CD4-positive, alpha-beta T cell treated with Interleukin-4 for 1 hour (primary cell): Measurements from ENCODE around the gene ANKRD63.

ENCODE experiments used
- DNase-seq, 2 donors: peaks; one replicate each; pipeline ENCODE4 v3.0.0-alpha.2; 2020 to 2022

ANKRD63 gene

DNA sequence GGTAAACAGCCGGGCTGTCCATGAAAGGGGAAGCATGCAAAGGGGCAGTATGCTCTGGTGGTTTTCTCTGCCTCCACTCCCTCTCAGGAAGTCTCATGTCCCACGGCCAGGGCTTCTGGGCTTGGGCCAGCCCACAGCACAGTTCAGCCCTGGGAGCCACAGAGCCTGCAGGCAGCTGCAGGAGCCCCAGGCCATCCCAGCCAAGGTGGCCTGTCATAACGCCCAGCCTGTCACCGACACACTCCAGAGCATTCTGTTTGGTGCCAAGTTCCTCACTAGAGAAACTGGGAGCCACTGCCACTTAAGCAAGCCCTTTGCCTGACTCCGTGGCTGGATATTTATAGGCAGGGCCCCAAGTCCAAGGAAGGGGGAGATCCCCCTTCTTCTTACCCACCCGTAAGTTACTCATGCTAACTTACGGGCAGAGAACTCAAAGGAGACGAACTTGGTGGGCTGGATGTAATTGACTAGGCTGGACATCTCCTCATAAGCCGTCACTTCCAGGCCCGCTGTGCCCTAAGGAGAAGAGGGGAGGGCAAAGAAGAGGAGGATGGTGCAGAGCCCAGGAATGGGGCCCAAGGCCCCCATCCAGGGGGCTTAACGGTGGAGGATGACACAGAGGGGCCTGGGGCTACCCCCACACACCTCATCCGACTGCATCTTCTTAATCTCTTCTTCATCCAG is 13.2 kb upstream of the ANKRD63 start:
- DNase-seq: no peak

GRCh38 chr15:40295297-40295696 is 12.4 kb upstream of the ANKRD63 start:
- no peak for DNase-seq

DNA sequence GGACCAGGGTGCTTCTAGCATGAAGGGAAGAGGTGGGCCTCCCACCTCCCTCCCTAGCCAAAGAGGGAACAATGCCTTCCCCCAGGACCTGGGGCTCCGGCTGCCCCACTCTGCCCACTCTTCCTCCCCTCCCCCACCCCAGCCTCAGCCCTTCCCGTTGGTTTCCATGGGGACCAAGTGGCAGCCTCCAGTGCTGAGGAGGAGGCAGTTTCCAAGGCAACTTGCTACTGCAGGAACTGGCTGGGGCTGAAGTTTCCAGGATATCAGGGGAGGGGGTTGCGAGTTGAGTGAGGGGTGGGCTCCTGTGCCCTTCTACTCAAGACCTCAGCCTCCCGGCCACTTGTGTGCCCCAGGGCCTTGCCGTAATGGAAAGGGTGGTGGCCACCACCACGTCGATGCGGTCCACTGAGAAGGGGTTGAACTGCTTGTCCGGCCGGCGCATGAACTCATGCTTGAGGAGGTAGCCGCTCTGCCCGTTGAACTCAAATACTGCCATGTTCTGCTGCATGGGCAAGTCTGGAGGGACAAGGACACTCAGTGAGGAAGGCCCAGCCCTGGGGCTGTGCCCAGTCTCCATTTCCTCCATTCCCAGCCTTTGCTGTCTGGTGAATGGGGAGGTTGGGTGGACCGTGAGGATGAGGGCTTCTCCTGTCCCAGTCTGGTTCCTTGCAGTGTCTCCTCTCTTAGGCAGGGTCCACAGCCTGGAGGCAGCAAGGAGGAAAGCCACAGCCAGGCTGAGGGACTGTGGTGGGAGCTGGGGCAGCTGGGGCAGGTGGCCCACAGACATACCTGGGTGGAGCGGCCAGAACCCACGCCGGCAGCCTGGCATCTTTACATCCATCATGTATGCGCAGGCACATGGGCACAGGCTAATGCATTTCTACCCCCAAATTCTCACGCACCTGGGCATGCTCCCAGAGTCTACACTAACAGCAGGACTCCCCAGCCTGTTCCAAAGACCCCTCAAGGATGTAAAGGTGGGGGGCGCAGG is 11.3 kb upstream of the ANKRD63 start:
- no peak for DNase-seq

- no peak for DNase-seq
Measured at GRCh38 chr15:40293006-40293405, 10.1 kb upstream of the ANKRD63 start.

GRCh38 chr15:40292246-40292645 is 9.4 kb upstream of the ANKRD63 start:
- DNase-seq: no peak

DNA sequence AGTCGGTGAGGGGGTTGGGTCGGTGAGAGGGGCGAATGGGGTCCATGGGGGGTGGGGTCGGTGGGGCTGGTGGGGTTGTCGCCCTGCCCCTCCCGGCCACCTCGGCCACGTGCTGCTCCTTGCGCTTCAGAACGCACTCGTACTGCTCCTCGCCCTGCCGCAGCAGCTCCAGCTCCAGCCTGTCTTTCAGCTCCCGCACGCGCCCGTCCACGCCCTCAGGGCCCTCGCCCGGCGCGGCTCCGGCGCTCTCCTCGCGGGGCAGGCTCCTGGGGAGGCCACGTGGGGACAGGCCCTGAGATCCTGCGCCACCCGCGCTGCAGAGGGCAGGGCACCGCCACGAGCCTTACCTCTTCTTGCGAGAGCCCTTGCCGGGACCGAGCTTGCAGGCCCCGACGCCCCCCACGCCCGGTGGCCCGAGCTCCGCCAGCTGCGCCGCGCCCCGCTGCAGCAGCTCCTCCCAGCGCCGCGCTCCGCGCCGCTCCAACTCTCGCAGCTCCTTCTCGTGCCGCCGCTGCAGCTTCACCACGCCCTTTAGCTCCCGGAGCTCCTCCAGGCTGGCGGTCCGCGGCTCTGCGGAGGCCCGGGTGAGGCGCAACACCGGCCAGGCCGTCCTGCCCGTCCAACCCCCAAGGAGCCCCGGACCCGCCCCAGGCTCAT is 8.2 kb upstream of the ANKRD63 start:
- no peak for DNase-seq

GRCh38 chr15:40290545-40290917 is 7.7 kb upstream of the ANKRD63 start:
- DNase-seq: no peak

DNA sequence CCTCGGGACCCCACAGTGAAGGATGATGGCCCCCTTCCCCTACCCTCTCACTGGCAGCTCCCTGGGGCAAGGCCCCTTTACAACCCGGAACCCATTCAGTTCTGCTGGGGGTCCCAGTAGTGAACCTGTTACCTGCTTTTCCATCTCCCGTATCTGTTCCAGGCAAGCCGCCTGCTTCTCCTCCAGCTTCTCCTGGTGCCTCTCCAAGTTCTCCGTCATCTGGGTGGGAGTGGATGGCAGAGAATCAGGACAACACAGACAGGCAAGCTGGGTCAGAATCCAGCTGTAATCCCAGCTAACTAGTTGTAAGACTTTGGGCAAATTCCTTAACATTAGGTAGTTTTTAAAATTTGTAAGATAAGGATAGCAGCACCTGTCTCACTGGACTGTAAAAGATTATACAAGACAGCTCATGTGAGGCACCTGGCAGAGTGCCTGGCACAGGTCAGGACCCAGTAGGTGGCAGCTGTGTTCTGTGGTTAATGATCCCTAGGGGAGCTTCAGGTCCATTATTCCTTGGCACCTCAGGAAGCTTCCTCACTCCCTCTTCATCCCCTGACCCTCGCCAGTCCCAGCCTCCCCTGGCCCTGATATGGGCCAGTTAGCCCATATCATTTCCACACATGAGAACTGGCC is 6.4 kb upstream of the ANKRD63 start:
- DNase-seq: no peak

DNA sequence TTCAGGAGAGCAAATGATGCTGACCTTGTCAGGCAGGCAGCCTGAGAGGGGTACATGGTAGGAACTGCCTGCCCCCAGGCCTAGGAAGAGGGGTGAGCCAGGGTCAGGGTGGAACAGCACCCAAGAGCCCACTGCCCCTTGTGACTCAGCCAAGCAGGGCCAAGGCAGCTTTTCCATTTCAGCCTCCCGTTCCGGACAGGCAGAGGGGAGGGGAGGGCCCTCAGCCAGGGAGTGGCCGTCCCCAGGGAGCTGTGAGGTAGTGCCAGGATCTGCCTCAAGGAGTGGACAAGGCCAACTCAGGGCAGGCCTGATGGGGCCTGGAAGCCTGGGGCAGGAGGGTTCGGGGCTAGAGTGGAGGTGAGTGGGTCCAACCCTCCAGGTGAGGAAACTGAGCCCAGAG is 5.1 kb upstream of the ANKRD63 start:
- DNase-seq: no peak

DNA sequence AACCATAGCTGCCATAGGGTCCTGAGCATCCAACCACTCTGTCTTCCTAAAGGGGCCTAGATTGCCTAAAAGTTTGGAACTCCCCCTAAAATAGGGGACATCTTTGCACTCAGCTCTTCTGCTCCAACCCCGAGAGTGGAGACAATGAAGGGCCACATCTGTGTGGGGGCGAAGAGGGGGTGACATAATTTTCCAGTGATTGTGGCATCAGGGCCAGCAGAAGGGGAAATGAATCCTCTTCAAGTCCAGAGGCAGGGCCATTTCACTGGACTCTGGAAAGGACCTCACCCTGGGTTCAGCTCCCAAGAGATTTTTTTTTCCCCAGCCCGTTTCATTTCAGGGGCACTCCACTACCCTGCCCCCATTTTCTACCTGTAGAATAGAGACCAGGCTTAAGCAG is 4.6 kb upstream of the ANKRD63 start:
- DNase-seq: no peak

GRCh38 chr15:40286794-40287193 is 3.9 kb upstream of the ANKRD63 start:
- no peak for DNase-seq

- no peak for DNase-seq
Measured at GRCh38 chr15:40286061-40286532, 3.2 kb upstream of the ANKRD63 start.

- DNase-seq: no peak
Measured at GRCh38 chr15:40285554-40286011, 2.7 kb upstream of the ANKRD63 start.

- no peak for DNase-seq
Measured at GRCh38 chr15:40285151-40285550, 2.3 kb upstream of the ANKRD63 start.

GRCh38 chr15:40283615-40284300 is 894 bp upstream of the ANKRD63 start:
- DNase-seq: no peak

- DNase-seq: peak; percentile 49 to 53
Measured at GRCh38 chr15:40282147-40282868, 556 bp downstream of the ANKRD63 start.

- DNase-seq: no peak
Measured at GRCh38 chr15:40281801-40282146, 1.1 kb downstream of the ANKRD63 start.

DNA sequence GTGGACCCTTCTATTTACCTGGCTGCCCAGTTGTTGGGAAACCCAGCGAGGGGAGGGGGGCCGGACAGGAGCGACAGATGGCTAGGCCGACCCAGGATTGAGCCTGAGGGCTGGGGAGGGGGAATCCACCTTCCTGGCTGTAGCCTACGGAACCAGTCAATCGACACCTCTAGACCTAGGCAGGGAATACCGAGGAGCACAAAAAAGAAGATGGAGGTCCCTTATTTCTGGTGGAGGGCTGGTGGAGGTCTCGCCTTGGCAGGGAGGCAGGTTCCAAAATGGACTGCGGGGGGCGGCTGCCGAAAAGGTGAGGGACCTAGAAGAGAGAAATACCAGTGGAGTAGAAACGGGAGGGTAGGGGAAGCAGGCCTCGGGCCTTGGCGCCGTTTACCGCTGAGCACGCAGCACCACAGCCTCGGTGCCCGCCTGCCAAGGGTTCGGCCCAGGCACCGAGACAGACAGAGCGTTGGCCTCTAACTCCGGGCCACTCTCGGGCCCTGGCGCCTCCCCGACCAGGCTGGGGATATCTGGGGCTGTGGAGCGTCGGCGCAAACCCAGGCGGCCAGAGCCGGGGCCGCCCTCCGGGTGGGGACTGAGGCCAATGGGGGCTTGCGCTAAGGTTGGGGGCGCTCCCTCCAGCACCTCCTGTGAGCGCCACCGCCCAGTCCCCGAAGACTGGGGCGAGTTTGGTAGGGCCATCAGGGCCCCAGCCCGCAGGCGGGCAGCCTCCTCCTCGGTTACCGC is 1.6 kb downstream of the ANKRD63 start:
- no peak for DNase-seq

GRCh38 chr15:40280260-40281056 is 2.4 kb downstream of the ANKRD63 start:
- DNase-seq: no peak
